Mesothelial cell of epicardium (in vitro differentiated cells): ENCODE data around the gene NAA35. TPM values are rescaled to one million over a fixed set of nuclear protein-coding genes. Genes with fewer than 3 reads are reported as not detected.

ENCODE experiments used
- DNase-seq, 2 experiments: peaks; one replicate each; pipeline ENCODE4 v3.0.0; 2021; ENCODE audit warnings: low spot score in 2 of 2; ENCODE audit not compliant: unreplicated experiment in 2 of 2
- H3K27ac Mint-ChIP-seq: 2 replicates; pipeline ENCODE4 v1.8.0; 2021; ENCODE audit warnings: mixed read lengths
- H3K27me3 Mint-ChIP-seq: 2 replicates; pipeline ENCODE4 v1.8.0; 2021; ENCODE audit warnings: low read depth, mixed read lengths
- H3K36me3 Mint-ChIP-seq: 2 replicates; pipeline ENCODE4 v1.8.0; 2021; ENCODE audit warnings: mixed read lengths
- H3K4me1 Mint-ChIP-seq: 2 replicates; pipeline ENCODE4 v1.8.0; 2021; ENCODE audit warnings: mixed read lengths
- H3K4me3 Mint-ChIP-seq: 2 replicates; pipeline ENCODE4 v1.8.0; 2021; ENCODE audit warnings: mild to moderate bottlenecking, moderate library complexity, mixed read lengths
- H3K9me3 Mint-ChIP-seq: 2 replicates; pipeline ENCODE4 v1.8.0; 2021; ENCODE audit warnings: mixed read lengths
- CTCF ChIP-seq: fragments of 200-600 bp; sonication (generic); IDR thresholded peaks from one replicate; pipeline ENCODE4 v1.5.0; 2021; ENCODE audit warnings: antibody characterized with exemption; ENCODE audit not compliant: unreplicated experiment
- total RNA-seq: library from RNA; stranded (reverse); gene quantifications from 3 replicates; pipeline ENCODE4 v1.2.1, GENCODE V29; 2021

The NAA35 gene
- total RNA-seq, 1 donor from 2014 or later = 35.0 TPM

- H3K27ac Mint-ChIP-seq = no peak overlapping the region
- H3K9me3 Mint-ChIP-seq = peaks cover 3% of the 10 kb centered on the region
- H3K4me1 Mint-ChIP-seq = no peaks in the 10 kb centered on the region
- H3K27me3 Mint-ChIP-seq = no peaks in the 10 kb centered on the region
- no peak for DNase-seq
- peak; percentile 17 for TF ChIP-seq CTCF
- no peak overlapping the region for H3K4me3 Mint-ChIP-seq
- peaks cover 74% of the 10 kb centered on the region for H3K36me3 Mint-ChIP-seq
These were observed 94.2 kb downstream of the NAA35 start for GRCh38 chr9:86034863-86035734.

- no peak for TF ChIP-seq CTCF
- DNase-seq = no peak
- H3K36me3 Mint-ChIP-seq = peaks cover 70% of the 10 kb centered on the region
- H3K27me3 Mint-ChIP-seq = no peaks in the 10 kb centered on the region
- H3K9me3 Mint-ChIP-seq = peaks cover 3% of the 10 kb centered on the region
- peaks cover 3% of the 10 kb centered on the region for H3K4me1 Mint-ChIP-seq
- H3K27ac Mint-ChIP-seq = peak overlapping the region; percentile 71
- no peak overlapping the region for H3K4me3 Mint-ChIP-seq
These were observed 95.0 kb downstream of the NAA35 start for GRCh38 chr9:86035827-86036440.

- Mint-ChIP-seq H3K4me1 (peaks cover 8% of the 10 kb centered on the region), H3K27me3 (no peaks in the 10 kb centered on the region), H3K9me3 (peaks cover 3% of the 10 kb centered on the region), H3K27ac (no peak overlapping the region), H3K4me3 (no peak overlapping the region), H3K36me3 (peaks cover 66% of the 10 kb centered on the region)
- no peak for DNase-seq
- no peak for TF ChIP-seq CTCF
These were observed 95.6 kb downstream of the NAA35 start for GRCh38 chr9:86036555-86036954.

DNA sequence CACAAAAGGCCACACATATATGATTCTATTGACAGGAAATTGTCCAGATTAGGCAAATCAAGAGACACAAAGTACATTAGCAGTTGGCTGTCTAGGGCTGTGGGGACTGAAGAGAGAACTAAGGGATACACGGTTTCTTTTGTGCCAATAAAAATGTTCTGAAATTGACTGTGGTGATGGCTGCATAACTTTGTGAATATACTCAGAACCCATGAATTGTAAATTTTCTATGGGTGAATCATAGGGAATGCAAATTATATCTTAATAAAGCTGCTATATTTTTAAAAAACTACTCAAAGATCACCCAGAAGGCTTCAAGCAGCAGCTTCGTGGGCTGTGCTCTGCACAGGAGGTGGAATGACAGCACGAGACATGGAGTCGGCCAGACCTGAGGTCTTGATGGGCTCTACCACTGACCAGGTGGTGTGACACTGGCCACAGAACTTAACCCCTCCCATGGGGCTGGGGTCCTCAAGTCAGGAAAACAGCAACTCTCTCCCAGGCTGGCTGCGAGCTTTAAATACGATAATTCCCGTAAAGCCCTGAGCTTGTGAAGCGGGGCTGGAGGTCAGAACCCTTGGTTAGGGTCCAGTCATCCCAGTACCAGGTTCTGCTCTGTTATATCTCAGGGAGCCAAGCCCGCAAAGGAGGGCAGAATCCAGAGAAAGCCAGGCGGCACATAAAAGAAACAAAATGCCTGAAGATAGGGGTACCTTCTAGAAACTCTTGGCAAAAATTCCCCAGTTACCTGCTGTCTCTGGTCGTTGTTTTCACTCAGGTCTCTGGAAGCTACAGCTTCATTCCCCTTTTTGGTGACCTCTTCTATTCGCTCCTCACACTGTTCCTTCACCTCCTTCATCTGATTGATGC lies 99.3 kb downstream of the NAA35 start:
- Mint-ChIP-seq H3K9me3 (peaks cover 3% of the 10 kb centered on the region), H3K4me1 (peaks cover 12% of the 10 kb centered on the region), H3K27me3 (no peaks in the 10 kb centered on the region), H3K27ac (peak overlapping the region; percentile 44), H3K36me3 (peaks cover 47% of the 10 kb centered on the region), H3K4me3 (no peak overlapping the region)
- no peak for DNase-seq
- no peak for TF ChIP-seq CTCF

GRCh38 chr9:86040861-86041155 lies 99.9 kb downstream of the NAA35 start:
- Mint-ChIP-seq H3K4me1 (peaks cover 12% of the 10 kb centered on the region), H3K27me3 (no peaks in the 10 kb centered on the region), H3K27ac (peak overlapping the region; percentile 44), H3K36me3 (peaks cover 49% of the 10 kb centered on the region), H3K4me3 (no peak overlapping the region), H3K9me3 (peaks cover 3% of the 10 kb centered on the region)
- TF ChIP-seq CTCF = no peak
- no peak for DNase-seq
